HG03097 (cell line): ENCODE data around the gene PCNX4.

Source experiments
- ATAC-seq: cut with Tn5 transposase; IDR thresholded peaks from one replicate; pipeline ENCODE4 v1.9.1; 2021; ENCODE audit not compliant: unreplicated experiment, low FRiP score

PCNX4 gene

GRCh38 chr14:60170948-60171347 lies 79.2 kb downstream of the PCNX4 start:
- ATAC-seq, result no peak

DNA sequence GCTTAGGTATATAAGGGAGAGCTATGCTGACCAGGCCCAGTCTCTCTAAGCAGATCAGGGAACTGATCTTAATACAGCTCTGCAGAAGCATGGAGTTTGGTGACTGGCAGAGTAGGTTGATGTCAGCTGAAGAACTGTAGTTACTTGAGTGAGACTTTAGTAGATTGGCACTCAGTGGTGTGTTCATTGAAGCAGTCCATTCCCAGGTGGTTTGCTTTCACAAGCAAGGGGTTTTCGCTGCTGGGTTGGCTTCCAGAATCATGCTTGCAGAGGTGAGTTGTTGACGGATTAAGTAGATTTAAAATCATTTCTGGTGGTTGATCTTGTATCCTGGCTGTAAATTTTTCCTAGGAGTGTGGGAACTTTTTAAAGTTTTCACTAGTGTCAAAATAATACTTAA lies 80.0 kb downstream of the PCNX4 start:
- ATAC-seq, result no peak

DNA sequence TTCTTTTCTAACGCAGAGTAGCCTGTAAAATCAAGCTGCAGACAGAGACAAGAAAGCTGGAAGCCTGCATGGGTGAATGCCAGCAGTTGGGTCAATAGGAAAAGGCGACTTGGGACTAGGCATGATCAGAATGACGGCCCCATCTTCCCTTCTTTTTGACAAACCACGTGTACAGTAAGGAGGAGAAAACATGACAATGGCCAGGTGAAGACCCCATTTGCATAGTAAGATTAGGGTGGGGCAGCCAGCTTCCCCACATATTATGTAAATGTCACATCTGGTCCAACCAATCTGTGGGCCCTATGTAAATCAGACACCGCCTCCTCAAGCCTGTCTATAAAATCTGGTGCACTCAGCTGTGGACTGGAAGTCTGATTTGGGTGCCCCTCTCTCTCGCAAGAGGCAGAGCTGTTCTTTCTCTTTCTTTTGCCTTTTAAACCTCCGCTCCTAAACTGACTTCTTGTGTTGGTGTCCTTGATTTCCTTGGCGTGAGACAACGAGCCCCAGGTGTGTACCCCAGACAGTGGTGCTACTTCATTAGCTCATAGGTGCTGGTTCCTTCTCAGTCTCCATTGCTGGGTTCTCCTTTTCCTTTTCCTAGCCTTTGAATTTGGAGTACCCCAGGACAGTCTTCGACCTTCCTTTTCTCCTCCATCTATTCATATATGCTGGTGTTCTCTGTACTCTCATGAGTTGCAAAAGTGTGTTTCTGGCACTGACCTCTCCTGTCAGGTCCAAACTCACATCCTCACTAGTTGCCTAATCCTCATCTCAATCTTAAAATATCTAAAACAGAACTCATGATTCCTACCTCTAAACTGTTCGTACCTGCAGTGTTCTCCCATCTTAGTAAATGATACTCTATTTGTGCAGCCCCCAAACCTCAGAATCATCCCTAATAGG lies 82.9 kb downstream of the PCNX4 start:
- no peak for ATAC-seq

GRCh38 chr14:60175255-60175902 lies 83.7 kb downstream of the PCNX4 start:
- no peak for ATAC-seq

GRCh38 chr14:60178164-60178563 lies 86.4 kb downstream of the PCNX4 start:
- no peak for ATAC-seq

- ATAC-seq, result no peak
Observed at GRCh38 chr14:60178820-60179219, 87.1 kb downstream of the PCNX4 start.

DNA sequence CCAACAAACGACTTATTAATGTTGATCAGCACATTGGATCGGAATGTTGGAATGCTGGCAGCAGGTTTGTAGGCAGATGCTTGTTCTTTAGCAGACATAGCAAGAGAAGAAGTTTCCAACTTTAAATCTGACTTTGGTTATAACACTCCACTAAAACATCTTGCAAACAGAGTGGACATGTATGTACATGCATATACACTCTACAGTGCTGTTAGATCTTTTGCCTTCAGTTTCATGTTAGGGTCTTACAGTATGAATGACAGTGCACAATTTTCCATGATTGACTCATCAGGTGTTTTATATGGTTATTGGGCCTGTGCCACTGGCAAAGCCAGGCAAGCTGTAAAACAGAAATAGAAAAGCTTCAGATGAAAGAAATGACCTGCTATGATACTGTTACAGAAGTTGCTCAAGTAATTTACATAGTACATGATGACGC lies 87.7 kb downstream of the PCNX4 start:
- ATAC-seq, result no peak

- ATAC-seq, result no peak
Observed at GRCh38 chr14:60183138-60183537, 91.4 kb downstream of the PCNX4 start.

- no peak for ATAC-seq
Observed at GRCh38 chr14:60183741-60184140, 92.0 kb downstream of the PCNX4 start.

- ATAC-seq, result no peak
Observed at GRCh38 chr14:60184146-60184904, 92.6 kb downstream of the PCNX4 start.

GRCh38 chr14:60184905-60185555 lies 93.3 kb downstream of the PCNX4 start:
- ATAC-seq, result no peak

DNA sequence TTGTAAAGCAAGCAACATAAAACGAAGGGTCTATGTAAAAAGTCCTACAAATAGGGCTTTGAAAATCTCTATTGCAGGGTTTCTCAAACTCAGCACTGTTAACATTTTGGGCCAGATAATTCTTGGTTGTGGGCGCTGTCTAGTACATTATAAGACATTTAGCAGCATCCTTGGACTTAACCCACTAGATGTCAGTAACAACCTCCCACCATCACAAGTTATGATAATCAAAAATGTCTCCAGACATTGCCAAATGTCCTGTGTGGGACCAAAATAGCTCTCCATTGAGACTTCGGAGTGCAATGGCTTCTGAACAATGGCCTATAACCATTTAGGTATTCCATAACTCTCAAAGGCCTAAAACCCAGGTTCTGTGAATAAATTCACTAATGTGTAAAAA lies 96.4 kb downstream of the PCNX4 start:
- ATAC-seq, result no peak

- ATAC-seq, result no peak
Observed at GRCh38 chr14:60188696-60189095, 97.0 kb downstream of the PCNX4 start.

DNA sequence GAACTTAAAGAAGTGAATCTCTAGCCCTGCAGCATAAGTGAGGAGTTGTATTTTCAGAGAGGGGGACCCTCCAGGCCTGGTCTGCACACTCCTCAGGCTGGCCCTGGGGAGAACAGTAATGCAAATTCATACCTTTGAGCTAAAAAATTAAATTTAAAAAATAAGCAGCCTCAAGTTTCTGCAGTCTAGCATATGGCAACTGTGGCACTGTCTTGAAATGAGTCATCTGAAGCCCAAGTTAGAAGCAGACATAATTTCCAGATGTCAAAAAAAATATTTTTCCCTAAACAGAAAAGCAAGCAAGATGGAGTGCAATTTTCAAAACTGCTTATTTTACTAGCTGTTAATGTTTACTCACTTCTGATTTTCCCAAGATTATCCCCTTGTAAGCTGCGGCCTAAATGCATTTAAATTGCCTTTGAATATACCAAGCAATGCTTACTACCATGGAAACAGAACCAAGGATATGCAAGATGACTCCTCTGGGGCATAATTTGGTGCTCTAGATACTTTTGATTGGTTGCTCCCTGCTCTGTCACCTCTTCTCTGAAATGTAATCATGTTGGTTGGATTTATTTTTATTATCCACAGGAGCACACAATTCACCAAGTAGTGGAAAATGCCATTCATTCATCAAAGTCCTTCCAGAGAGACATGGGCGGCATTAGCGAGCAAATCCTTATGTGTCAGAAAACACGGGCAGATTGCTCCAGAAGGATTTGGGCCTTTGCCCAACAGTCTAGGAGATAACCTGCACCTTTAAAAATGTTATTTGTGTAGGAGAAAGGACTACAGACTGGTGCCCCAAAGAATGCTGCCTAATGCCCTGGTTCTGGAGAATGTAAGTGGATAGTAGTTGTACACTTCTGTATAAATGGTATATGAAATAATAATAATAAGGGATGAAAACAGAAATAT lies 98.5 kb downstream of the PCNX4 start:
- no peak for ATAC-seq

DNA sequence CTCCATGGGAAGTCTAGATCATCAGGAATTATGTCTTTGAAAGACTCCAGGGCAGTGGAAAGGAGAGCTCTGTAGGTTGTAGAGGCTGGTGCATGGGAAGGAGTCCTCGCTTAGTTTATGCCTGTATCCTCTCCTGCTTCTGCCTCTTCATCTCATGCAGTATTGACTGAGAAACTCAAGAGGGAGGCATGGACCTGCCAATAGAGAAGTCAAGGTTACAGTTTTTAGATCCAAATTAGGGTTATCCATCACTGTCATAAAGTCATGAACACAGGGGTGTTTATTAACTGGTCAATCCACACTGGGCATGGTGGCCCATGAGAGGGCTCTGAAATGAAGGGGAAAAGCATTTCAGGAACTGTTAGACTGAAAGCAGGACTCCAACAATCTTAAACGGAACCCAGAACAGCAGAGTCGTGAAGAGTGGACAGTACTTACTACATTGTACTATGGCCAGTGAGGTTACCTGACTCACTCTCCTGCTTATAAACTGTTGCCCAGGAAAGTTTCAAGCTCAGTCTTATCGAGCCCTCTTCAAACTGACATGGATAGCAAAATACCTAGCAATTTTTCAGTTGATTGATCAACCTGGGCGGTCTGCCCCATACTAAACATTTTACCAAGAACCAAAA lies 103.6 kb downstream of the PCNX4 start:
- ATAC-seq, result no peak

GRCh38 chr14:60196291-60196690 lies 104.6 kb downstream of the PCNX4 start:
- no peak for ATAC-seq

GRCh38 chr14:60197629-60198303 lies 106.0 kb downstream of the PCNX4 start:
- no peak for ATAC-seq

GRCh38 chr14:60199321-60199720 lies 107.6 kb downstream of the PCNX4 start:
- no peak for ATAC-seq
